GM15510 (cell line): ENCODE results near the gene EIF4B.

ENCODE experiments used
- POLR2A ChIP-seq: IDR thresholded peaks from 3 replicates; pipeline ENCODE4 v1.6.1; 2011; ENCODE audit warnings: borderline replicate concordance; ENCODE audit not compliant: insufficient read length; ENCODE audit errors: extremely low read depth

Gene EIF4B

GRCh38 chr12:53005986-53006809, at the start of gene EIF4B:
Gene EIF4B, plus strand, starts transcription at chr12:53006456. Its CDS starts 28 bp downstream, at chr12:53006484.
- peak; percentile 67 for TF ChIP-seq POLR2A

- TF ChIP-seq POLR2A: no peak
Measured at GRCh38 chr12:52956987-52957386, 49.3 kb upstream of the EIF4B start.

- no peak for TF ChIP-seq POLR2A
Measured at GRCh38 chr12:52964556-52965336, 41.5 kb upstream of the EIF4B start.

GRCh38 chr12:52965337-52965731, 40.9 kb upstream of the EIF4B start:
- no peak for TF ChIP-seq POLR2A

- no peak for TF ChIP-seq POLR2A
Measured at GRCh38 chr12:52969166-52969795, 37.0 kb upstream of the EIF4B start.

- TF ChIP-seq POLR2A: no peak
Measured at GRCh38 chr12:52969828-52970569, 36.3 kb upstream of the EIF4B start.

GRCh38 chr12:52971679-52972329, 34.5 kb upstream of the EIF4B start:
- no peak for TF ChIP-seq POLR2A

GRCh38 chr12:52975204-52975603, 31.1 kb upstream of the EIF4B start:
- no peak for TF ChIP-seq POLR2A

GRCh38 chr12:52975820-52976573, 30.3 kb upstream of the EIF4B start:
- TF ChIP-seq POLR2A: no peak

GRCh38 chr12:52976574-52977071, 29.6 kb upstream of the EIF4B start:
- no peak for TF ChIP-seq POLR2A

GRCh38 chr12:52977170-52977569, 29.1 kb upstream of the EIF4B start:
- no peak for TF ChIP-seq POLR2A

GRCh38 chr12:52980096-52980649, 26.1 kb upstream of the EIF4B start:
- no peak for TF ChIP-seq POLR2A
